OCI-M2 (cell line): Measurements from ENCODE around the gene PAM16.

Experiments used
- DNase-seq: peaks from one replicate; lab custom pipeline; 2025; ENCODE audit not compliant: unreplicated experiment; lab: John Stamatoyannopoulos, UW

Gene PAM16

GRCh38 chr16:4383591-4384444, 32.7 kb upstream of the PAM16 start:
- no peak for DNase-seq

- DNase-seq, result no peak
Measured at GRCh38 chr16:4382795-4383357, 31.8 kb upstream of the PAM16 start.

GRCh38 chr16:4381935-4382794, 31.0 kb upstream of the PAM16 start:
- no peak for DNase-seq

- no peak for DNase-seq
Measured at GRCh38 chr16:4381072-4381934, 30.2 kb upstream of the PAM16 start.

- DNase-seq, result no peak
Measured at GRCh38 chr16:4380119-4381063, 29.3 kb upstream of the PAM16 start.

- DNase-seq, result no peak
Measured at GRCh38 chr16:4378999-4379690, 28.0 kb upstream of the PAM16 start.

GRCh38 chr16:4378161-4378666, 27.1 kb upstream of the PAM16 start:
- no peak for DNase-seq

GRCh38 chr16:4377573-4378154, 26.5 kb upstream of the PAM16 start:
- no peak for DNase-seq

- DNase-seq, result no peak
Measured at GRCh38 chr16:4376893-4377572, 25.9 kb upstream of the PAM16 start.

GRCh38 chr16:4376126-4376892, 25.2 kb upstream of the PAM16 start:
- no peak for DNase-seq

GRCh38 chr16:4375717-4376116, 24.6 kb upstream of the PAM16 start:
- no peak for DNase-seq

GRCh38 chr16:4373909-4374742, 23.0 kb upstream of the PAM16 start:
- no peak for DNase-seq

- no peak for DNase-seq
Measured at GRCh38 chr16:4373356-4373908, 22.3 kb upstream of the PAM16 start.

GRCh38 chr16:4372578-4373355, 21.6 kb upstream of the PAM16 start:
- DNase-seq, result no peak

- DNase-seq, result no peak
Measured at GRCh38 chr16:4372001-4372577, 21.0 kb upstream of the PAM16 start.
